SH-SY5Y (cell line): ENCODE measurements around the gene JAKMIP3.

ENCODE experiments used
- GATA2 ChIP-seq: IDR thresholded peaks from 2 replicates; pipeline ENCODE4 v1.6.1; 2011; ENCODE audit warnings: mild to moderate bottlenecking, low read depth, low read length
- GATA3 ChIP-seq: IDR thresholded peaks from 2 replicates; pipeline ENCODE4 v1.6.1; 2011; ENCODE audit warnings: low read depth, mild to moderate bottlenecking, low read length, moderate library complexity

DNA sequence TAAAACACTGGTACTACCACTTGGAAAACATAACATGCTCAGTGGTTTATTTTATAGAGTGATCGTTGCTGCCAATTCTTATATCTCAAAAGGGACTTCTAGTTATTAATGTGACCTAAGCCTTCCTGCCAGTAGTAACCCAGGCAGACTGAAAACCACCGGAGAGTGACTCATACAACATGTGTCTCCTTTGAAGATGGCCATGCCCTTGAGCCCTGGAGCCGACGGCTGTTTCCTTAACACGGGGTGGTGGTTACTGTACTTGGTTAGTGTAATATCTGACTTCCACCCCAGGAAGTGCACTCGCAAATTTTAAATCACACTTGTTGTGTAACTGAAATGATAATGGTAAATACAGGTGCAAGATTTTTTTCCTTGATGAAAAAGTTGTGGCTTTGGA is 30.5 kb downstream of the JAKMIP3 start:
- TF ChIP-seq GATA2 = no peak
- no peak for TF ChIP-seq GATA3
